K562 (cell line): ENCODE measurements around the gene TMEM126B. TPM values are rescaled to one million over a fixed set of nuclear protein-coding genes. Genes with fewer than 3 reads are reported as not detected.

ENCODE experiments used
- CBFB ChIP-seq: sonication (generic); formaldehyde crosslinking; IDR thresholded peaks from 2 replicates; pipeline ENCODE4 v1.4.0; 2020; ENCODE audit warnings: mild to moderate bottlenecking, missing genetic modification reagents
- CC2D1A ChIP-seq: fragments of 450-650 bp; IDR thresholded peaks from 2 replicates; pipeline ENCODE4 v1.6.1; 2017; ENCODE audit warnings: mild to moderate bottlenecking
- E2F6 ChIP-seq, 2 experiments: IDR thresholded peaks; 2 replicates each; pipeline ENCODE4 v1.6.1; 2011; ENCODE audit warnings: borderline replicate concordance in 1 of 2, control low read depth in 1 of 2, low read depth in 1 of 2, low read length in 1 of 2, mild to moderate bottlenecking in 1 of 2, mixed read lengths in 1 of 2, moderate library complexity in 1 of 2; ENCODE audit not compliant: insufficient read depth in 1 of 2, insufficient read length in 1 of 2, poor library complexity in 1 of 2, severe bottlenecking in 1 of 2; ENCODE audit errors: extremely low read depth in 1 of 2
- GATA2 ChIP-seq: sonication (generic); formaldehyde crosslinking; IDR thresholded peaks from 2 replicates; pipeline ENCODE4 v1.4.0; 2020; ENCODE audit warnings: mild to moderate bottlenecking, missing genetic modification reagents
- GATAD2A ChIP-seq: fragments of 450-650 bp; IDR thresholded peaks from 2 replicates; pipeline ENCODE4 v1.6.1; 2017
- MGA ChIP-seq: fragments of 450-650 bp; IDR thresholded peaks from 2 replicates; pipeline ENCODE4 v1.6.1; 2016; ENCODE audit warnings: mild to moderate bottlenecking, moderate library complexity
- RBM22 ChIP-seq: fragments of 200-400 bp; formaldehyde crosslinking; IDR thresholded peaks from 2 replicates; pipeline ENCODE4 v1.6.1; 2018; ENCODE audit warnings: low read length, low read depth; ENCODE audit not compliant: poor library complexity, severe bottlenecking
- RHOXF2B ChIP-seq: fragments of 250-450 bp; sonication (Bioruptor Pico); conservative IDR thresholded peaks from 2 replicates; pipeline ENCODE4 v1.5.1; 2021
- ZNF589 ChIP-seq: fragments of 200-800 bp; sonication (Bioruptor generic); IDR thresholded peaks from 2 replicates; pipeline ENCODE4 v1.6.1; 2016; ENCODE audit warnings: low read depth, missing genetic modification characterization, missing compliant biosample characterization
- polyA plus RNA-seq, 8 experiments: library from polyadenylated mRNA; depleted of rRNA in 4 of 8; stranded (reverse) in 5 of 8; unstranded in 3 of 8; fragments of >200 nt; fragmentation: Nextera tagmentation in 2 of 8; fragmentation: Illumina TruSeq in 1 of 8; extraction: Ambion mirVana in 2 of 8; extraction: Trizol in 1 of 8; gene quantifications; 2 replicates each; pipeline versions ENCODE4 v1.2.1 to v1.2.3, GENCODE V29; 2011 to 2014; ENCODE audit warnings: inconsistent platforms in 1 of 8, missing spikeins in 1 of 8
- total RNA-seq, 7 experiments: library from RNA; depleted of rRNA in 6 of 7; stranded (reverse); fragments of >200 nt in 6 of 7; fragmentation: Illumina TruSeq in 2 of 7; extraction: Trizol in 2 of 7; gene quantifications; 2 replicates each; pipeline versions ENCODE4 v1.2.1 to v1.2.3, GENCODE V29; 2011 to 2021; ENCODE audit warnings: low replicate concordance in 1 of 7
- TF ChIP-seq, protein P1 (sequence below), 2 experiments: fragments of 450-650 bp in 1 of 2; sonication (generic) in 1 of 2; formaldehyde crosslinking; conservative IDR thresholded peaks; 2 replicates each; pipeline versions ENCODE4 v1.4.0 to v1.8.1; 2020 to 2022; ENCODE audit warnings: mild to moderate bottlenecking in 1 of 2, missing genetic modification reagents in 1 of 2
- TF ChIP-seq, protein P2 (sequence below): fragments of 250-450 bp; sonication (Bioruptor Pico); IDR thresholded peaks from 2 replicates; pipeline ENCODE4 v1.4.0; 2020; ENCODE audit warnings: mild to moderate bottlenecking

The TMEM126B gene
- total and polyA plus RNA-seq, 9 of the 15 experiments (the other 6 are each of a cell fraction or from before 2014, with no cell fraction given): 85.5 to 226 (median 164) TPM

DNA sequence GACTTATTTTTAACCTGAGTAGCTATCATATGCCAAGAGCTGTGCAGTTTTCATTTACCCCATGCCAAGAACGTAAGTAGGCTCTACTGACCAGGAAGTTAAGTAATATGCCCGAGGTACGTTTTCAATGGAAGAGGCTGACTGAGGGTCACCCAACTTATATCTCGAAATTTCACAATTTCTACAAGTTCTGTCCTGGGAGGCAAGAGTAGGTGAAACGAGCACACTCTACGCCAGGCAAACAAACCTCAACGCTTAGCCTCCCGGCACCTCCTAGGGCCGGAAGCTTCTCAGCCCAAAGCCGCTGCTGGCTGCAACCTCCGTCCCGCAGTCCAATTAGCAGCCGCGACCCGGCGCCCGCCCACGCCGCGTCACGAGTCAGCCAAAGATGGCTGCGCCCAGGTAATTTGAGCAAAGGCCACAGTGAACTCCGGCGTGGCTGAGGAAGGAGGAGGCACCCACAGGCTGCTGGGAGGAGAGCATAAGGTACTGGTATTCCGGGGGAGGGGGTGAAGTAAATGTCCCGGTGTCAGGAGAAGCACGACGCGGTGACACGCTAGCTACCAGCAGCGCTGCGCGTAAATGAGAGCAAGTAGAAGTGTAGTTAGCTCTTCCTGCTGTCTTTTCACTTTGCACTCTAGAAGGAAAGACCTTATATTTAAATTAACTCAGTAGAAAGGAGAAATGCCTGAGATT is 19.4 kb downstream of the TMEM126B start, which contains the start of gene TMEM126A (continued):
- TF ChIP-seq MGA (peak; percentile 31; the same call in 1 of the 2 replicates), GATA2 (CRISPR knock-in tag) (no peak), RBM22 (peak; percentile 78), CC2D1A (peak; percentile 11; the same call in 1 of the 2 replicates), ZNF589 (CRISPR knock-in tag) (no peak; the same call in 1 of the 2 replicates), GATAD2A (peak; percentile 26; the same call in 1 of the 2 replicates), RHOXF2B (CRISPR knock-in tag) (no peak), CBFB (CRISPR knock-in tag) (no peak), E2F6 (IDR thresholded peaks at IDR 0.05; ENCODE audit: borderline replicate concordance in 1 of 2, extremely low read depth in 1 of 2, insufficient read depth in 1 of 2, insufficient read length in 1 of 2, low read depth in 1 of 2, low read length in 1 of 2, poor library complexity in 1 of 2, severe bottlenecking in 1 of 2) (peak; percentile 17 to 20)
- TF ChIP-seq, protein P1, sequence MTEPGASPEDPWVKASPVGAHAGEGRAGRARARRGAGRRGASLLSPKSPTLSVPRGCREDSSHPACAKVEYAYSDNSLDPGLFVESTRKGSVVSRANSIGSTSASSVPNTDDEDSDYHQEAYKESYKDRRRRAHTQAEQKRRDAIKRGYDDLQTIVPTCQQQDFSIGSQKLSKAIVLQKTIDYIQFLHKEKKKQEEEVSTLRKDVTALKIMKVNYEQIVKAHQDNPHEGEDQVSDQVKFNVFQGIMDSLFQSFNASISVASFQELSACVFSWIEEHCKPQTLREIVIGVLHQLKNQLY (CRISPR knock-in tag; conservative IDR thresholded peaks at IDR 0.05): 0 out of 4 replicates have a peak, but pooled peaks of 1 of the 2 experiments have one; percentile 13
- TF ChIP-seq, protein P2, sequence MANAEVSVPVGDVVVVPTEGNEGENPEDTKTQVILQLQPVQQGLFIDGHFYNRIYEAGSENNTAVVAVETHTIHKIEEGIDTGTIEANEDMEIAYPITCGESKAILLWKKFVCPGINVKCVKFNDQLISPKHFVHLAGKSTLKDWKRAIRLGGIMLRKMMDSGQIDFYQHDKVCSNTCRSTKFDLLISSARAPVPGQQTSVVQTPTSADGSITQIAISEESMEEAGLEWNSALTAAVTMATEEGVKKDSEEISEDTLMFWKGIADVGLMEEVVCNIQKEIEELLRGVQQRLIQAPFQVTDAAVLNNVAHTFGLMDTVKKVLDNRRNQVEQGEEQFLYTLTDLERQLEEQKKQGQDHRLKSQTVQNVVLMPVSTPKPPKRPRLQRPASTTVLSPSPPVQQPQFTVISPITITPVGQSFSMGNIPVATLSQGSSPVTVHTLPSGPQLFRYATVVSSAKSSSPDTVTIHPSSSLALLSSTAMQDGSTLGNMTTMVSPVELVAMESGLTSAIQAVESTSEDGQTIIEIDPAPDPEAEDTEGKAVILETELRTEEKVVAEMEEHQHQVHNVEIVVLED (CRISPR knock-in tag): peak; percentile 14; the same call in 1 of the 2 replicates
